ENCODE measurements around the gene ARID2. TPM values are rescaled to one million over a fixed set of nuclear protein-coding genes. Genes with fewer than 3 reads are reported as not detected.

The ARID2 gene
- total RNA-seq, 1 experiment from 2014 or later = 21.9 TPM

GRCh38 chr12:45878630-45879255 lies 149.2 kb downstream of the ARID2 start:
- peak; percentile 1 for DNase-seq (ENCODE audit: unreplicated experiment)
- no peak overlapping the region for H3K4me3 Mint-ChIP-seq (ENCODE audit: unreplicated experiment)
- peaks cover 9% of the 10 kb centered on the region for H3K4me1 Mint-ChIP-seq (ENCODE audit: insufficient read depth, unreplicated experiment)
- H3K9me3 Mint-ChIP-seq (ENCODE audit: unreplicated experiment) = no peaks in the 10 kb centered on the region
- POLR2A ChIA-PET = interaction anchor here (0.9 kb wide), 1 partner anchor 32 kb away, joined by 3 read pairs; no protein-coding TSS in a partner anchor
- peak overlapping the region; percentile 40 for H3K27ac Mint-ChIP-seq (ENCODE audit: low read depth, unreplicated experiment)
- H3K36me3 Mint-ChIP-seq (ENCODE audit: insufficient read depth, unreplicated experiment) = peaks cover 37% of the 10 kb centered on the region
- TF ChIP-seq CTCF (IDR thresholded peaks at IDR 0.05; ENCODE audit: unreplicated experiment) = no peak
- no TSS peak for BruUV-seq (replicated peaks)
- H3K27me3 Mint-ChIP-seq (ENCODE audit: insufficient read depth, unreplicated experiment) = no peaks in the 10 kb centered on the region
- intact Hi-C loops (cut with micrococcal nuclease) = no loop called here
- CTCF ChIA-PET = interaction anchor here (0.6 kb wide), 1 partner anchor 38 kb away, joined by 3 read pairs; no protein-coding TSS in a partner anchor

GRCh38 chr12:45879363-45879895 lies 149.9 kb downstream of the ARID2 start:
- intact Hi-C loops (cut with micrococcal nuclease) = no loop called here
- ChIA-PET CTCF (no interaction called here), POLR2A (interaction anchor here (0.9 kb wide), 1 partner anchor 31 kb away, joined by 3 read pairs; no protein-coding TSS in a partner anchor)
- H3K4me1 Mint-ChIP-seq (ENCODE audit: insufficient read depth, unreplicated experiment) = peaks cover 9% of the 10 kb centered on the region
- H3K27ac Mint-ChIP-seq (ENCODE audit: low read depth, unreplicated experiment) = no peak overlapping the region
- TF ChIP-seq CTCF (IDR thresholded peaks at IDR 0.05; ENCODE audit: unreplicated experiment) = no peak
- no peaks in the 10 kb centered on the region for H3K27me3 Mint-ChIP-seq (ENCODE audit: insufficient read depth, unreplicated experiment)
- BruUV-seq (replicated peaks) = no TSS peak
- no peak overlapping the region for H3K4me3 Mint-ChIP-seq (ENCODE audit: unreplicated experiment)
- no peaks in the 10 kb centered on the region for H3K9me3 Mint-ChIP-seq (ENCODE audit: unreplicated experiment)
- no peak for DNase-seq (ENCODE audit: unreplicated experiment)
- H3K36me3 Mint-ChIP-seq (ENCODE audit: insufficient read depth, unreplicated experiment) = peaks cover 33% of the 10 kb centered on the region

- BruUV-seq (replicated peaks) = no TSS peak
- no peak for TF ChIP-seq CTCF (IDR thresholded peaks at IDR 0.05; ENCODE audit: unreplicated experiment)
- ChIA-PET CTCF (no interaction called here), POLR2A (no interaction called here)
- Mint-ChIP-seq H3K4me3 (ENCODE audit: unreplicated experiment) (no peak overlapping the region), H3K27ac (ENCODE audit: low read depth, unreplicated experiment) (no peak overlapping the region), H3K36me3 (ENCODE audit: insufficient read depth, unreplicated experiment) (peaks cover 39% of the 10 kb centered on the region), H3K27me3 (ENCODE audit: insufficient read depth, unreplicated experiment) (no peaks in the 10 kb centered on the region), H3K4me1 (ENCODE audit: insufficient read depth, unreplicated experiment) (peaks cover 9% of the 10 kb centered on the region), H3K9me3 (ENCODE audit: unreplicated experiment) (no peaks in the 10 kb centered on the region)
- intact Hi-C loops (cut with micrococcal nuclease) = no loop called here
- DNase-seq (ENCODE audit: unreplicated experiment) = no peak
Observed at GRCh38 chr12:45880533-45880932, 151.0 kb downstream of the ARID2 start.

- no TSS peak for BruUV-seq (replicated peaks)
- Mint-ChIP-seq H3K36me3 (ENCODE audit: insufficient read depth, unreplicated experiment) (peaks cover 53% of the 10 kb centered on the region), H3K4me3 (ENCODE audit: unreplicated experiment) (no peak overlapping the region), H3K4me1 (ENCODE audit: insufficient read depth, unreplicated experiment) (peaks cover 7% of the 10 kb centered on the region), H3K27ac (ENCODE audit: low read depth, unreplicated experiment) (no peak overlapping the region), H3K9me3 (ENCODE audit: unreplicated experiment) (no peaks in the 10 kb centered on the region), H3K27me3 (ENCODE audit: insufficient read depth, unreplicated experiment) (no peaks in the 10 kb centered on the region)
- intact Hi-C loops (cut with micrococcal nuclease) = no loop called here
- CTCF ChIA-PET = interaction anchor here (0.8 kb wide), 1 partner anchor 21 kb away, joined by 3 read pairs; no protein-coding TSS in a partner anchor
- POLR2A ChIA-PET = interaction anchor here (1.7 kb wide), 1 partner anchor 12 kb away, joined by 5 read pairs; no protein-coding TSS in a partner anchor
- no peak for DNase-seq (ENCODE audit: unreplicated experiment)
- TF ChIP-seq CTCF (IDR thresholded peaks at IDR 0.05; ENCODE audit: unreplicated experiment) = no peak
Observed at GRCh38 chr12:45883187-45883586, 153.7 kb downstream of the ARID2 start.

All from MCF 10A (cell line).